ENCODE measurements around the gene KSR2. TPM values are rescaled to one million over a fixed set of nuclear protein-coding genes. Genes with fewer than 3 reads are reported as not detected.
"Not testable (repeated sequence)": the region's sequence is repeated elsewhere in the genome, so short reads cannot be mapped to it uniquely, and the experiment has no call there.

KSR2 gene
- total RNA-seq, 4 donors from 2014 or later: 0.32 to 7.0 (median 0.60) TPM

DNA sequence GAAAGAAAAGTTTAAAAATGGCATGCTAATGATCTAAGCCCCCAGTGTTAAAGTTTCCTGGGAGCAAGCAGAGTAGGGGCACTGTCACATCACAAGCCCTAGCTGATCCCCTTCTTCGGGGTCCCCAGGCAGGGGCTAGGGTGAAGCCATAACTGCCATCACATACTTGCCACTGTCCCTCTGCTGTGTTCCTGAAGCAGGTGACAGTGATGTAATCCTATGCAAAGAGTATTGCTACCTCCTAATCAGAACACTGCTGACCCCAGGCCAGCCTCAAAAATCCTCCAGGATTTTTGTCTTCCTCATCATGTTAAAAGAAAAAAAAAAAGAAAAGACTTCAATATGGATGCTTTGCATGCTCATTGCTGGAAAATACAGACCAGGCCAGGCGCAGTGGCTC lies 46.5 kb upstream of the KSR2 start:
- intact Hi-C loops (cut with DNase I; ENCODE audit: low total_unique reads) (no loop called here), in situ Hi-C loops (cut with MboI; ENCODE audit: low pct_ligation_motif_present in 1 of 4, low pct_unique_long_range_greater_than_20kb in 1 of 4, low sequenced_read_pairs in 3 of 4) (no loop called here)
- Histone ChIP-seq H3K27me3 (no peaks in the 10 kb centered on the region), H3K27ac (no peak overlapping the region), H3K9me3 (no peaks in the 10 kb centered on the region), H3K4me3 (no peak overlapping the region), H3K36me3 (peaks cover 0 to 10% (median 0%) of the 10 kb centered on the region in 4 donors), H3K4me1 (peaks cover 4 to 18% (median 11%) of the 10 kb centered on the region in 4 donors)
- TF ChIP-seq POLR2AphosphoS5 (IDR thresholded peaks at IDR 0.05) (no peak), POLR2A (IDR thresholded peaks at IDR 0.05) (no peak), EP300 (IDR thresholded peaks at IDR 0.05; ENCODE audit: low read depth) (no peak)
- TF ChIP-seq, protein P1, sequence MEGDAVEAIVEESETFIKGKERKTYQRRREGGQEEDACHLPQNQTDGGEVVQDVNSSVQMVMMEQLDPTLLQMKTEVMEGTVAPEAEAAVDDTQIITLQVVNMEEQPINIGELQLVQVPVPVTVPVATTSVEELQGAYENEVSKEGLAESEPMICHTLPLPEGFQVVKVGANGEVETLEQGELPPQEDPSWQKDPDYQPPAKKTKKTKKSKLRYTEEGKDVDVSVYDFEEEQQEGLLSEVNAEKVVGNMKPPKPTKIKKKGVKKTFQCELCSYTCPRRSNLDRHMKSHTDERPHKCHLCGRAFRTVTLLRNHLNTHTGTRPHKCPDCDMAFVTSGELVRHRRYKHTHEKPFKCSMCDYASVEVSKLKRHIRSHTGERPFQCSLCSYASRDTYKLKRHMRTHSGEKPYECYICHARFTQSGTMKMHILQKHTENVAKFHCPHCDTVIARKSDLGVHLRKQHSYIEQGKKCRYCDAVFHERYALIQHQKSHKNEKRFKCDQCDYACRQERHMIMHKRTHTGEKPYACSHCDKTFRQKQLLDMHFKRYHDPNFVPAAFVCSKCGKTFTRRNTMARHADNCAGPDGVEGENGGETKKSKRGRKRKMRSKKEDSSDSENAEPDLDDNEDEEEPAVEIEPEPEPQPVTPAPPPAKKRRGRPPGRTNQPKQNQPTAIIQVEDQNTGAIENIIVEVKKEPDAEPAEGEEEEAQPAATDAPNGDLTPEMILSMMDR (IDR thresholded peaks at IDR 0.05): no peak
- DNase-seq: no peak
- 75 to 95% methylated on average over 2 of the region's 2 CpGs for WGBS, 2 donors (ENCODE audit: low coverage in 1 of 2)

DNA sequence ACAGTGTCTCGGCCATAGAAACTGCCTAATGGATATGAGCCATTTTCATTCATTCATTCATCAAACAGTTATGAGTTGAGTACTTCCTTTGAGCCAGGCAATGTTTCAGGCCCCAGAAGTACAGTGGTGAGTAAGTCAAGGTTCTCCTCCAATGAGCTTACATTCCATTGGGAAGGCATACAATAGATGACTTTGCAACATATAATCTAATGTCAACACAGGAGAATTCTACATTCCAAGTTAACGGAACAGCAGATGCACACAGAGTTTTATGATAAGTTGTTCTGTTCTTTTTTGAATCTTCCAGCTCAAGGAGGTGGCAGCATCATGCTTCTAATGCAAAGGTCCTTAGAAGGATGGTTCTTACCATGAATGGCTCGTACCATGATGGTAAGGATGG lies 44.5 kb upstream of the KSR2 start:
- no peak for DNase-seq
- no peaks in the 10 kb centered on the region for H3K36me3 ChIP-seq
- no peaks in the 10 kb centered on the region for H3K9me3 ChIP-seq
- no peak overlapping the region for H3K4me3 ChIP-seq
- no peaks in the 10 kb centered on the region for H3K27me3 ChIP-seq
- WGBS, 2 donors (ENCODE audit: low coverage in 1 of 2): 82 to 85% methylated on average over 3 of the region's 3 CpGs
- intact Hi-C loops (cut with DNase I; ENCODE audit: low total_unique reads) (no loop called here), in situ Hi-C loops (cut with MboI; ENCODE audit: low pct_ligation_motif_present in 1 of 4, low pct_unique_long_range_greater_than_20kb in 1 of 4, low sequenced_read_pairs in 3 of 4) (no loop called here)
- peaks cover 4 to 18% (median 11%) of the 10 kb centered on the region in 4 donors for H3K4me1 ChIP-seq
- TF ChIP-seq POLR2A (IDR thresholded peaks at IDR 0.05): no peak
- TF ChIP-seq POLR2AphosphoS5 (IDR thresholded peaks at IDR 0.05): no peak
- TF ChIP-seq, protein P1 (IDR thresholded peaks at IDR 0.05): no peak
- TF ChIP-seq EP300 (IDR thresholded peaks at IDR 0.05; ENCODE audit: low read depth): no peak
- H3K27ac ChIP-seq: no peak overlapping the region

DNA sequence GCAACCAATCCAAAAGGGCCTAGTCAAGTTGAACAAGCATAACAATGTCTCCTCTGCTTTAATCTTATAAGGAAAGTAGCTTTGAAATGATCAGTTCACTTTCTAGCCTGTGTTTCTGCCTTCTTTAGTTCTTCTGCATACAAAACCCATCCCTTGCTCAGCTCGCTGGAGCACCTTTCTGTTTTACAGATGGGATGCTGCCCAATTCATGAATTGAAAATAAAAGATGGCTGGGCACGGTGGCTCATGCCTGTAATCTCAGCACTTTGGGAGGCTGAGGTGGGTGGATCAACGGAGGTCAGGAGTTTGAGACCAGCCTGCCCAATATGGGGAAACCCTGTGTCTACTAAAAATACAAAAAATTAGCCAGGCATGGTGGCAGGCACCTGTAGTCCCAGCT lies 43.2 kb upstream of the KSR2 start:
- TF ChIP-seq POLR2AphosphoS5 (IDR thresholded peaks at IDR 0.05): no peak
- intact Hi-C loops (cut with DNase I; ENCODE audit: low total_unique reads): no loop called here
- 82 to 86% methylated on average over 3 of the region's 3 CpGs for WGBS, 2 donors (ENCODE audit: low coverage in 1 of 2)

DNA sequence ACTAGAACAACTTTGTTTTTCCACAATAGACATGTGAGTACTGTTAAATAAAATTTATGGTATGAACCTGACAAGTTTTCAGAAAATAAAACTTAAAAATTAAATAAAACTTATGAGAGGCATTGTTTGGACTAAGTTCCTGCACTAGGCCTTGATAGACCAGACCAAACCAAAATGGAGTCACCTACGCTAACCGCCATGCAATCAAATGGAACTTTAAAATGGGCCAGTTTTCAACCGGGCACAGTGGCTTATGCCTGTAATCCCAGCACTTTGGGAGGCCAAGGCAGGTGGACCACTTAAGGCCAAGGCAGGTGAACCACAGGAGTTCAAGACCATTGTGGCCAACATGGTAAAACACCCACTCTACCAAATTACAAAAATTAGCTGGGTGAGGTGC lies 42.6 kb upstream of the KSR2 start:
- Histone ChIP-seq H3K27ac (no peak overlapping the region), H3K36me3 (no peaks in the 10 kb centered on the region), H3K27me3 (no peaks in the 10 kb centered on the region), H3K9me3 (no peaks in the 10 kb centered on the region), H3K4me1 (peaks cover 0 to 6% (median 0%) of the 10 kb centered on the region in 4 donors), H3K4me3 (no peak overlapping the region)
- in situ Hi-C loops (cut with MboI; ENCODE audit: low pct_ligation_motif_present in 1 of 4, low pct_unique_long_range_greater_than_20kb in 1 of 4, low sequenced_read_pairs in 3 of 4) (no loop called here), intact Hi-C loops (cut with DNase I; ENCODE audit: low total_unique reads) (no loop called here)
- TF ChIP-seq POLR2A (IDR thresholded peaks at IDR 0.05) (no peak), EP300 (IDR thresholded peaks at IDR 0.05; ENCODE audit: low read depth) (no peak), POLR2AphosphoS5 (IDR thresholded peaks at IDR 0.05) (no peak)
- TF ChIP-seq, protein P1 (IDR thresholded peaks at IDR 0.05): no peak
- no peak for DNase-seq
- 89 to 95% methylated on average over 3 of the region's 3 CpGs for WGBS, 2 donors (ENCODE audit: low coverage in 1 of 2)

More for the DNA sequence above, 43.2 kb upstream of the KSR2 start:
- Histone ChIP-seq H3K27me3 (no peaks in the 10 kb centered on the region), H3K4me1 (peaks cover 0 to 6% (median 1%) of the 10 kb centered on the region in 4 donors), H3K4me3 (no peak overlapping the region), H3K27ac (no peak overlapping the region), H3K9me3 (no peaks in the 10 kb centered on the region), H3K36me3 (no peaks in the 10 kb centered on the region)
- DNase-seq: no peak
- in situ Hi-C loops (cut with MboI; ENCODE audit: low pct_ligation_motif_present in 1 of 4, low pct_unique_long_range_greater_than_20kb in 1 of 4, low sequenced_read_pairs in 3 of 4): no loop called here

DNA sequence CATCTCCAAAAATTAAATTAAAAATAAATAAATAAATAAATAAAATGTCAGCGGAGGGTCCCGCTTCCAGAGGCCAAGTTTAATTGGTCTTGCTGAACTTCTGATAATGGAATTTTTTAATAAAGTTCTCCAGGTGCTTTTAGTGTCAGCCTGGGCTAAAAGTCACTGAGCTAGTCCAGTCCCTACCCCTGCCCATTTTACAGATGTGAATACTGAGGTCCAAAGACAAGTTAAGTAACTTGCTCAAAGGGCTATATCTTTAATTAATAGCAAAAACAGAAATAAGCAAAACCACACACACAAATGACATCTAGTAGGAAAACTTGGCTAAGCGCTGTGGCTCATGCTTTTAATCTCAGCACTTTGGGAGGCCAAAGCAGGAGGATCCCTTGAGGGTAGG lies 42.1 kb upstream of the KSR2 start:
- Histone ChIP-seq H3K9me3 (no peaks in the 10 kb centered on the region), H3K4me3 (no peak overlapping the region), H3K27me3 (no peaks in the 10 kb centered on the region), H3K27ac (no peak overlapping the region), H3K36me3 (no peaks in the 10 kb centered on the region), H3K4me1 (peaks cover 0 to 2% (median 0%) of the 10 kb centered on the region in 4 donors)
- in situ Hi-C loops (cut with MboI; ENCODE audit: low pct_ligation_motif_present in 1 of 4, low pct_unique_long_range_greater_than_20kb in 1 of 4, low sequenced_read_pairs in 3 of 4): no loop called here
- WGBS, 2 donors (ENCODE audit: low coverage in 1 of 2): 92 to 96% methylated on average over 3 of the region's 3 CpGs
- DNase-seq: no peak
- TF ChIP-seq POLR2AphosphoS5 (IDR thresholded peaks at IDR 0.05): no peak
- TF ChIP-seq, protein P1 (IDR thresholded peaks at IDR 0.05): no peak
- no peak for TF ChIP-seq EP300 (IDR thresholded peaks at IDR 0.05; ENCODE audit: low read depth)
- TF ChIP-seq POLR2A (IDR thresholded peaks at IDR 0.05): no peak
- intact Hi-C loops (cut with DNase I; ENCODE audit: low total_unique reads): no loop called here

DNA sequence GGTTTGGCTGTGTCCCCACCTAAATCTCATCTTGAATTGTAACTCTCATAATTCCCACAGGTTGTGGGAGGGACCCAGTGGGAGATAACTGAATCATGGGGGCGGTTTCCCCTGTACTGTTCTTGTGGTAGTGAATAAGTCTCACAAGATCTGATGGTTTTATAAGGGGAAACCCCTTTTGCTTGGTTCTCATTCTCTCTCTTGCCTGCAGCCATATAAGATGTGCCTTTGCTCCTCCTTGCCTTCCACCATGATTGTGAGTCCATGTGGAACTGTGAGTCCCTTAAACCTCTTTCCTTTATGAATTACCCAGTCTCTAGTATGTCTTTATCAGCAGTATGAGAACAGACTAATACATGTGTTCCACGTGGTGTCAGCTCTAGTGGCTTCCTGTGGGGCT lies 31.0 kb upstream of the KSR2 start:
- 58 to 100% methylated on average over 1 to 2 of the region's 2 CpGs for WGBS, 2 donors (ENCODE audit: low coverage in 1 of 2)
- intact Hi-C loops (cut with DNase I; ENCODE audit: low total_unique reads): loop anchor here (10.0 kb wide), 1 partner anchor 655 kb away; no protein-coding TSS in a partner anchor
- H3K27ac ChIP-seq; H3K27me3 ChIP-seq; H3K9me3 ChIP-seq; DNase-seq; in situ Hi-C loops (cut with MboI; ENCODE audit: low pct_ligation_motif_present in 1 of 4, low pct_unique_long_range_greater_than_20kb in 1 of 4, low sequenced_read_pairs in 3 of 4); H3K4me1 ChIP-seq; H3K4me3 ChIP-seq; H3K36me3 ChIP-seq: not testable (repeated sequence)
